Measurements from ENCODE around the gene URAD.

DNA sequence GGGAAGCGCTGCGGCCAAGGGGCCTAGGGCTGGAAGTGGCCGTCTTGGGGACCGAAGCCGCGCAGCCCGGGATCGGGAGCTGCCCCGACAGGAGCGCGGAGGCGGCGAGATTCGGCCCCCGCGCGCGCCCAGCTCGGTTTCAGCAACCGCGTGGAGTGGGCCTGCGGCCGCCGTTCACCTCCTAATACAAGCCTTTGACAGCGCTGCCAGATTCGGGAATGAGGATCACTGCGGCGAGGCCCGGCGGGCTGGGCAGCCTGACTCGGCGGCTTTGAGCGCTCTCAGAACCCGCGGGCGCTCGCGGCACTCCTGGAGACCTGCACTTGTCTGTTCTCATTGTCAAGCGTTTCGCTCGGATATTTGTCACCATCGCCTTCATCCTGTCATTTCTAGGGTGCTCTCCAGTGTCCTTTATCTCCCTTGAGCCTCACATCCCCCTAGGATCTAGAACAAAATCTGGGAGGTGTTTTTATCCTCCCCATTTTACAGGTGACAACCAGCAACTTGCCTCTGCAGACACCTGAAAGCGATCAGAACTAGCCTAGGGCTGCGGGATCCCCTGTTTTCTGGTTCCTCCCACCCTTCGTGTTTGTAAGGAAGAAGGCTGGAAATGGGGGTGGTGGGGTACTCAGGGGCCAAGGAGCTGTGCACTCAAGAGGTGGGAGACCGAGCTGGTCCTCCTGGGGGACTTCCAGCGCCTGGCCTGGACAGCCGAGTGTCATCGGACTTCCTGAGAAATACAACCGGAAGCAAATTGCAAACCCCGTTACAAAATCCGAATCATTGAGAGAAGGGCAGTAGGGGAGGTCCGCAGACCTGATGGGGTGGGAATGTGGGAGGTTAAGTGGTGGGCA, 17.9 kb downstream of the URAD start:
- TF ChIP-seq POLR2AphosphoS5 (IDR thresholded peaks at IDR 0.05), result no peak
- TF ChIP-seq, protein P1, sequence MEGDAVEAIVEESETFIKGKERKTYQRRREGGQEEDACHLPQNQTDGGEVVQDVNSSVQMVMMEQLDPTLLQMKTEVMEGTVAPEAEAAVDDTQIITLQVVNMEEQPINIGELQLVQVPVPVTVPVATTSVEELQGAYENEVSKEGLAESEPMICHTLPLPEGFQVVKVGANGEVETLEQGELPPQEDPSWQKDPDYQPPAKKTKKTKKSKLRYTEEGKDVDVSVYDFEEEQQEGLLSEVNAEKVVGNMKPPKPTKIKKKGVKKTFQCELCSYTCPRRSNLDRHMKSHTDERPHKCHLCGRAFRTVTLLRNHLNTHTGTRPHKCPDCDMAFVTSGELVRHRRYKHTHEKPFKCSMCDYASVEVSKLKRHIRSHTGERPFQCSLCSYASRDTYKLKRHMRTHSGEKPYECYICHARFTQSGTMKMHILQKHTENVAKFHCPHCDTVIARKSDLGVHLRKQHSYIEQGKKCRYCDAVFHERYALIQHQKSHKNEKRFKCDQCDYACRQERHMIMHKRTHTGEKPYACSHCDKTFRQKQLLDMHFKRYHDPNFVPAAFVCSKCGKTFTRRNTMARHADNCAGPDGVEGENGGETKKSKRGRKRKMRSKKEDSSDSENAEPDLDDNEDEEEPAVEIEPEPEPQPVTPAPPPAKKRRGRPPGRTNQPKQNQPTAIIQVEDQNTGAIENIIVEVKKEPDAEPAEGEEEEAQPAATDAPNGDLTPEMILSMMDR (IDR thresholded peaks at IDR 0.05), result no peak
- no peak for TF ChIP-seq POLR2A (IDR thresholded peaks at IDR 0.05)
